Limb (tissue), 2 donors: ENCODE measurements around the gene ERG.
A peak's percentile ranks its signal among the peaks of the same experiment; 100 is the strongest.

Experiments used
- DNase-seq, 2 donors: peaks; one replicate each; pipeline ENCODE4 v3.0.0-alpha.2; 2016; ENCODE audit errors: extremely low spot score in 2 of 2

Gene ERG, protein sequence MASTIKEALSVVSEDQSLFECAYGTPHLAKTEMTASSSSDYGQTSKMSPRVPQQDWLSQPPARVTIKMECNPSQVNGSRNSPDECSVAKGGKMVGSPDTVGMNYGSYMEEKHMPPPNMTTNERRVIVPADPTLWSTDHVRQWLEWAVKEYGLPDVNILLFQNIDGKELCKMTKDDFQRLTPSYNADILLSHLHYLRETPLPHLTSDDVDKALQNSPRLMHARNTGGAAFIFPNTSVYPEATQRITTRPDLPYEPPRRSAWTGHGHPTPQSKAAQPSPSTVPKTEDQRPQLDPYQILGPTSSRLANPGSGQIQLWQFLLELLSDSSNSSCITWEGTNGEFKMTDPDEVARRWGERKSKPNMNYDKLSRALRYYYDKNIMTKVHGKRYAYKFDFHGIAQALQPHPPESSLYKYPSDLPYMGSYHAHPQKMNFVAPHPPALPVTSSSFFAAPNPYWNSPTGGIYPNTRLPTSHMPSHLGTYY

GRCh38 chr21:38498057-38498833 is at the start of gene ERG:
TSS of gene ERG (minus strand) at chr21:38498477. CDS start at chr21:38498380, 97 bp downstream.
- no peak for DNase-seq

DNA sequence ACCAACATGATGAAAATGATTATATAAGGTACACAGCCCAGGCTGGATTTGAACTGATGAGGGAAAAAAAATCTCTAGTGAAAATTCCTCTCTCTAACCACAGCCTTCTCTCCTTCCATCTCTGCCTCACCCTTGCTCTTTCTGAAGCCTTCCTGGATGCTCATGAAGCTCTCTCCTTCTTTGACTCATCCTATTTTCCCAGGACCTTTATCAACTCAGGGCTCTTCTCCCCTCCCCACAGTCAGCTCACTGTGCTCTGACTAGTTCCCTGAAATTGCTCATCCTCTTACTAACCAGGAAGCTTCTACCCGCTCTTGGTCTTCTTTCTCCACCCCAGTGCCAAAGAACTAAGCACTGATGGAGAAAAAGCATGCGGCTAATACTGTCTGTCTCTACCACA is 46.4 kb upstream of the ERG start:
- DNase-seq, result no peak

DNA sequence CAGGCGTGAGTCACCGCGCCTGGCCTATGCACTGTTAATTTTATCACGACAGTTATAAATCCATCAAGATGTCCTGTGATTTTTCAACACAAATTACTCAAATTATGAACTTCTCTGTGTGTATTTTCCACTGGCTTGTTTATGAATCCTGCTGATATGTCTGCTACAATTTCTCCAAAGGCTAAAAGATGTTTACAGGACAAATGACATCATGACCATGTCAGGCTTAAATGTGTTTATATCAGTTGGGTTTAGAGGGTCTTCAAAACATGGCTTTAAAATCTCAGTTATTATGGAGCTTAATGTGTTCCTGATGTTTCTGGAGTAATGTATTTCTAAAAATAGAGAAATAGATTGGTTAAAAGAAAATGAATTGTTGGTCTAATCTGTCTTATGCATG is 44.0 kb upstream of the ERG start:
- DNase-seq, result no peak

GRCh38 chr21:38538353-38538752 is 40.1 kb upstream of the ERG start:
- DNase-seq, result no peak

DNA sequence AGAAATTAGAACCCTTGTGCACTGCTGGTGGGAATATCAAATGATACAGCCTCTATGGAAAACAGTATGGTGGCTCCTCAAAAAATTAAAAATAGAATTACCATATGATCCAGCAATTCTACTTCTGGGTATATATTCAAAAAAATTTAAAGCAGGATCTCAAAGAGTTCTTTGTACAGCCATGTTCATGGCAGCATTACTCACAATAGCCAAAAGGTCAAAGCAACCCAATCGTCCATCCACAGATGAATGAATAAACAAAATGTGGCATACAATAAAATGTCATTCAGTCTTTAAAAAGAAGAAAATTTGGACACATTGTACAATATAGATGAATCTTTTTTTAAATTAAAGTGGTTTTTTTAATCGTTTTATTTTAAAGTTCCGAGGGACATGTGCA is 36.3 kb upstream of the ERG start:
- no peak for DNase-seq

DNA sequence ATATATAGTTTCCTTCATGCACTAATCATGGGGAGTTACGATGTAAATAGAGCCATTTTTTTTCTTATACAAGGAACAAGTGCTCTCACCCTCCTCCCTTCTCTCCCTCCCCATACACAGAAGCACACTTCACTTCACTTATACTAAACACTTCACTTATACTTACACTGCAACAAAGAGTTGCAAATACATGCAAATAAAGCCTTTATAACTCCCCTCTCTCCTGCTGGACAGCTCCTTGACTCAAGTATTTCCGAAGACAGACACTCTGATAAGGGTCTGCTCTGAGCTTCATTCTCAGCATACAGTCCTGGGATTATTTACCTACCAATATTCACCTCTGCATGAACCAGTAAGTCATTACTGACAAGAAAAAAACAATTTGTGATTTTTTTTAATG is 35.6 kb upstream of the ERG start:
- no peak for DNase-seq

DNA sequence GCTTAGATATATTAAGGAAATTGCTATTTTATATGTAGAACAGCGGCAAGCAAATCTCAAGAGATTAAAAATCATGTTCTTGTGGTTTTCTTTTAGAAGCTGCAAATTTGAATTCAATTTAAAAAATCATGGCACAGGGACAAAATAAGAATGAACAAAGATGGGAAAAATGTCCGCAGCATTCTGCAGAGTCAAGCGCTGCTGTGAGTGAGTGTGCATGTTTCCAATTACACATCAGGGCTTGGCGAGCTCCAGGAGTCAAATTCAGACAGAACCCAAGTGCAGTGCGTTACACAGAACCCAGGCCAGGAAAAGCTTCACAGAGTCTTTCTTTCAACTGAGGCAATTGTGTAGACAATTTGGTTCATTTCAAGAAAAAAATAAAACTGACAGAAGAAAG is 33.3 kb upstream of the ERG start:
- peak; percentile 39 to 82 for DNase-seq

DNA sequence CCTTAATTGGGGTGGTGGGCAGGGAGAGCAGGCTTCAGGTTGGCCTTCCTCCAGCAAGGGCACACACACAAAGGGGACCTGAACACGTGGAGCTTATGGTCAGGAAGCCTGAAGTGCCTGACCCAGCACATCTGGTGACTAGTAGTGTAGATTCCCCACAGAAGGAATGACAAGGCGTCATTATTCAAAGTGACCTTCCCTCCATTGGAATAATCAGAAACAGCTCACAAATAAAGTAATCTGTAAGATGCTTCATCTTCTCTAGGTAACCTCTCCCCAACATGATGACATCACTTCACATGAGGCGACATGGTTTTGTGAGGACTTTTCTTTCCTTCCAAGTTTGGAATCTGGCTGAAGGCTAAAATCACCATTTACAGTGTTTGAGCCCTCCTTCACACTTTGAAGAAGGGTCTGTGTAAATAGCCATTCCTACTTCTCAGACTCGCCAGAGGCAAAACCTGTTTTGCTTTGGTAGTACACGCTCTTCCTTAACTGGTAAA is 32.8 kb upstream of the ERG start:
- DNase-seq, result no peak

DNA sequence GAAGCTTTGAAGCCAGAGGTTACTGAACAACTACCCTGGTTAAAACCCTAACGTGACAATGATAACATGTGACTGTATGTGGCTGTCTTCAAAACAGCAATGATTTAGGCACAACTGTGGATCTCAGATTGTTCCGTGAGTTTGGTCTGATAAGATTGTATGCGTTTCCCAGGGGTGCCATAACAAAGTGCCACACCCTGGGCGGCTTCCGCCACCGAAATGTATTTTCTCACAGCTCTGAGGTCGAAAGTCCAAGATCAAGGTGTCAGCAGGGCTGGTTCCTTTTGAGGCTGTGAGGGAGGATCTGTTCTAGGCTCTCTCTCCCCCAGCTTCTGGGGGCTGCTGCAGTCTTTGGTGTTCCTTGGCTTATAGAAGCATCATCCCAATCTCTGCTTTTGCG is 29.5 kb upstream of the ERG start:
- DNase-seq, result no peak

GRCh38 chr21:38525454-38525853 is 27.2 kb upstream of the ERG start:
- DNase-seq, result no peak

DNA sequence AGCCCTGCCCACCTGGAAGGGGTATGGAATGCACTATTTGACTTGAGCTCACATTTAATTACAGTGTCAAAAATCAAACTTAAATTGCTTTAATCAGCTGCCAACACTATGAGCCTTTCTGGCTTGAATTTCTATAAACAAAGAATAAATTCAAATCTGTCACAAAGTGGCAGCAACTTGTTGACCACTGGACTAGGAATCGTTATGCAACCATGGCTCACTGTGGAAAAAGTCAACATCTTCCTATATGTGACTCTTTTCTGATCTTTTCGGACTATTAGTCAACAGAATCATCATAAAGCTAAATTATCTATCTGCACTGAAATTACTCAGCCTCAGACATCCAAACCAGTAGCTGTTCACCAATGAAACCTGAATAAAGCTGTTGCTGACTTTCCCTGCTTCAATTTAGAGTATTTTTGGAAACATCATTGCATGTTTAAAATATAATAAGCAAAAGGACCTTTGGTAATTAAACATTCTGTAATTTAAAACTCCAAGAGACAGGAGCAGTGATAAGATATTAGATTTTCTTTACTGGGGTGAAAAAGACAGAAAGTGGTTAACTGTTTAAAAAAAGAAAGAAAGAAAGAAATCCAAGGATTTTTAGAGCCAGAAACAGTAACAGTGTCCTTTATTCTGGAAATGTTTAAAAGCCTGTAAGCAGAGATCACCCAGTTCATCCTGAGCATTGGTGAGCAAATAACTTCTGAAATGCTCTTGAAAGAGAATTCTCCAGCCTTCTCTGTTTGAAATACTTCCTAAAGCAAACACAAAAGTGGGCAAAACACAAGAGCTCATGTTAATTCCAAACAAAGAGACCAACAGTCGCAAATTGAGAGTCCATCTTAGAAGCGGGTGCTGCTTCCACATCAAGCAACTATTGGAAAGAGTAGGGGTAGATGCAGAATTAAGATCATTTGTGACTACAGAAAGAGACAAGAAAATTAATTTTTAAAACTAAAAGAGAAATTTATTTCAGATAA is 26.2 kb upstream of the ERG start:
- DNase-seq, result no peak

GRCh38 chr21:38520511-38520910 is 22.2 kb upstream of the ERG start:
- DNase-seq, result no peak

GRCh38 chr21:38511662-38512243 is 13.5 kb upstream of the ERG start:
- no peak for DNase-seq

DNA sequence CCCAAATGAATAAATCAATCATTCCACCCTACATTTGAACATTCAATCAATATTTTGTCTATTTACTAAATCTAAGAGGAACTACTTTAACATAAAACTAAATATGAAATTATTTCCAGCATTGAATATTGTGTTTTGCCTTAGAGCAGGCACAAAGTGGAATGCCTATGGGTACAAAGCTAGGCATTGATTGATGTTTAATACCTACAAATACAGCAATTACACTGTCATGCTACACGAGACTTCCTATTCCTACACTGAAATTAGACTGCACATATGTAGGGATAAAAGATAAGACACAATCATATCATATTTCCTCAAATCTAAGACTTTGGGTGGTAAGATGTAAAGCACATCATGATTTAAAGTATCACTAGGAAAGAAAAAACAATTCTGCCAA is 12.9 kb upstream of the ERG start:
- DNase-seq, result no peak

- no peak for DNase-seq
Measured at GRCh38 chr21:38507374-38507942, 9.2 kb upstream of the ERG start.

- no peak for DNase-seq
Measured at GRCh38 chr21:38506661-38507281, 8.5 kb upstream of the ERG start.

- peak in 1 of 2 donors; percentile 87 for DNase-seq
Measured at GRCh38 chr21:38505654-38506523, 7.6 kb upstream of the ERG start.

GRCh38 chr21:38504066-38504465 is 5.8 kb upstream of the ERG start:
- no peak for DNase-seq

GRCh38 chr21:38503583-38503982 is 5.3 kb upstream of the ERG start:
- DNase-seq, result no peak
